GM13976 (cell line): Measurements from ENCODE around the gene MBP.

ENCODE experiments used
- DNase-seq: peaks from one replicate; pipeline ENCODE4 v3.0.0; 2012; ENCODE audit warnings: low spot score
- CTCF ChIP-seq: IDR thresholded peaks from 2 replicates; pipeline ENCODE4 v1.5.1; 2012; ENCODE audit warnings: borderline replicate concordance, mild to moderate bottlenecking; ENCODE audit not compliant: insufficient read depth; ENCODE audit errors: extremely low read depth, missing control alignments, control extremely low read depth
- in situ Hi-C: fragments of 300-500 bp; cut with MboI; formaldehyde crosslinking; loops from one replicate; pipeline ENCODE4 v1.12.0; 2022; ENCODE audit warnings: low sequenced_read_pairs, mixed read lengths, inconsistent platforms; ENCODE audit not compliant: unreplicated experiment

MBP gene

GRCh38 chr18:77008576-77009315 is 123.8 kb downstream of the MBP start:
- no peak for TF ChIP-seq CTCF
- no peak for DNase-seq
- in situ Hi-C loops = no loop called here

GRCh38 chr18:77008006-77008405 is 124.6 kb downstream of the MBP start:
- no peak for TF ChIP-seq CTCF
- DNase-seq = no peak
- in situ Hi-C loops = no loop called here

- in situ Hi-C loops = no loop called here
- TF ChIP-seq CTCF = no peak
- DNase-seq = no peak
Observed at GRCh38 chr18:77007251-77007650, 125.3 kb downstream of the MBP start.

GRCh38 chr18:77006305-77007175 is 126.0 kb downstream of the MBP start:
- in situ Hi-C loops = no loop called here
- no peak for DNase-seq
- no peak for TF ChIP-seq CTCF

GRCh38 chr18:77005651-77006195 is 126.9 kb downstream of the MBP start:
- TF ChIP-seq CTCF = no peak
- in situ Hi-C loops = no loop called here
- DNase-seq = no peak

- in situ Hi-C loops = no loop called here
- no peak for TF ChIP-seq CTCF
- DNase-seq = no peak
Observed at GRCh38 chr18:77004555-77005380, 127.8 kb downstream of the MBP start.
